ENCODE measurements around the gene ACRBP.
A peak's percentile ranks its signal among the peaks of the same experiment; 100 is the strongest.

The ACRBP gene

GRCh38 chr12:6662602-6662905 lies 15.3 kb upstream of the ACRBP start:
- no peak for TF ChIP-seq MAX (IDR thresholded peaks at IDR 0.05; ENCODE audit: low read depth, low read length)
- no peak for TF ChIP-seq POLR2A (IDR thresholded peaks at IDR 0.05; ENCODE audit: extremely low read depth, insufficient read length)
- TF ChIP-seq CTCF (IDR thresholded peaks at IDR 0.05; ENCODE audit: low read depth, low read length) = no peak
- TF ChIP-seq MYC (IDR thresholded peaks at IDR 0.05; ENCODE audit: low read depth, low read length) = no peak
- peak overlapping the region; percentile 95 for H3K4me3 ChIP-seq (ENCODE audit: low read depth, low read length)
- DNase-seq (ENCODE audit: low read depth) = no peak

DNA sequence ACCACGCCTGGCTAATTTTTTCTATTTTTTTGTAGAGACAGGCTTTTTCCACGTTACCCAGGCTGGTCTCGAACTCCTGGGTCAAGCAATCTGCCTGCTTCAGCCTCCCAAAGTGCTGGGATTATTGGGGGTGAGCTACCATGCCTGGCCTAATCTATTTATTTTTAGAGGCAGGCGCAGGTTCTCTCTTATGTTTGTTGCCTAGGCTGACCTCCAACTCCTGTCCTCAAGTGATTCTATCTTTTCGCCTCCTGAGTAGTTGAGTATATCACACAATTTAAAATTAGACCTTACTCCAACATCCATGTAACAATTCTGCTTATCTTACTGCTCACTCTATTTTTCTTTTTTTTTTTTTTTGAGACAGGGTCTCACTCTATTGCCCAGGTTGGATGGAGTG lies 6.8 kb upstream of the ACRBP start:
- TF ChIP-seq POLR2A (IDR thresholded peaks at IDR 0.05; ENCODE audit: extremely low read depth, insufficient read length) (no peak), CTCF (IDR thresholded peaks at IDR 0.05; ENCODE audit: low read depth, low read length) (no peak), MYC (IDR thresholded peaks at IDR 0.05; ENCODE audit: low read depth, low read length) (no peak), MAX (IDR thresholded peaks at IDR 0.05; ENCODE audit: low read depth, low read length) (no peak)
- H3K4me3 ChIP-seq (ENCODE audit: low read depth, low read length) = no peak overlapping the region
- DNase-seq (ENCODE audit: low read depth) = no peak

DNA sequence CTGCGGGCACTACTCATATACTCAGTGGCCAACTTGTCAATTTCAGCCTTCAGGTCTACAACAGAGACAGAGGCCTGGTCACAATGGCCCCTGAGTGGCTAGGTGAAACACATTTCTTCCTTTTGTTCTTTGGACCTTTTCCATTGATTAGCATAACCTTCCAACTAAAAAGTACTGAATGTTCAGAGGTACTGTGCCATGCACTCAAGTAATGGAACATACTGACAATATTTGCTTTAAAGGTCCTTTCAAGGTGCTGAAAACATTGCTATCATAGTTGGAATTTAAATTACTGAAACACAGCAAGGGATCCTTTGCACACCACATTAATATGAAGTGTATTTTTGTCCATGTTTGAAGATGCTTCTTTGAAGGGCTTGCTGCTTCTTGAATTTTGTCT lies 6.1 kb upstream of the ACRBP start:
- DNase-seq (ENCODE audit: low read depth) = no peak
- TF ChIP-seq CTCF (IDR thresholded peaks at IDR 0.05; ENCODE audit: low read depth, low read length) (no peak), POLR2A (IDR thresholded peaks at IDR 0.05; ENCODE audit: extremely low read depth, insufficient read length) (no peak), MAX (IDR thresholded peaks at IDR 0.05; ENCODE audit: low read depth, low read length) (no peak), MYC (IDR thresholded peaks at IDR 0.05; ENCODE audit: low read depth, low read length) (no peak)
- H3K4me3 ChIP-seq (ENCODE audit: low read depth, low read length) = no peak overlapping the region

DNA sequence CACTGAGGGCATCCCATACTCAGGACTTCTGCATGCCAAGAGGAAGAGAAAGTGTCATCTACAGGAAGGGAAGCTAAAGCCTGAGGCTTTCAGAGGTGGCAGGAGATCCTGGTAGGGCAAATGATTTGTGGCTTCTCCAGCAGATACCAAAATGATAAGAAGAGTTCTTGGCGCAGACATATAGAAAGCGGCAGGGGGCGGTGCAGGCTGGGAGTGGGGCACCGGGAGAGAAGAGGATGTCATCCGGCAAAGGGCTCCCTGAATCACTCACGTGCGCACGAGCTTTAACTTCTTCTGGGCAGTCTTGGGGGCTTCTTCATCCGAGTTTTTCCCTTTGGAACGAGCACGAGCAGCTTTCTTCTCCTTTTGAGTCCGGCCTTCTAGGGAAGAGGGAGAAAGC lies 5.2 kb upstream of the ACRBP start:
- TF ChIP-seq POLR2A (IDR thresholded peaks at IDR 0.05; ENCODE audit: extremely low read depth, insufficient read length) = no peak
- no peak for TF ChIP-seq MYC (IDR thresholded peaks at IDR 0.05; ENCODE audit: low read depth, low read length)
- DNase-seq (ENCODE audit: low read depth) = no peak
- no peak overlapping the region for H3K4me3 ChIP-seq (ENCODE audit: low read depth, low read length)

DNA sequence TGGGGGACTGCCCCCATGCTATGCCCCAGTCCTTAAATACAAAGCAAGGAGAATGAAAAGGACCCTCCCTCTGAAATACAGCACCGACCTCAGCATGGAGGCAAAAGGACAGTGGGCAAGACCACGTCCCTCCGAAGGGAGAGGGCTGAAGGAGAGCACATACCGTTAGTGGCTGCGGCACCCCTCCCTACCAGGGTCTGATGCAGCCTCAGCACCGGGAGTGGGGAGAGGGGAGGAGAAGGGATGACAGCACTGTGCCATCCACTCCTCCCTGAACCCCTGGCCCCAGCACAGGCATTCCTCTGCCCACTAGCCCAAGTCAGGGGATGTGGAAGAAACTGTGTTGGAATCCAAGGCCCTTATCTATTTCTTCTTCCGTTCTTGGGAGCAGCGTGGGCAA lies 3.6 kb upstream of the ACRBP start:
- H3K4me3 ChIP-seq (ENCODE audit: low read depth, low read length) = no peak overlapping the region
- DNase-seq (ENCODE audit: low read depth) = no peak
- no peak for TF ChIP-seq CTCF (IDR thresholded peaks at IDR 0.05; ENCODE audit: low read depth, low read length)
- no peak for TF ChIP-seq MYC (IDR thresholded peaks at IDR 0.05; ENCODE audit: low read depth, low read length)
- no peak for TF ChIP-seq POLR2A (IDR thresholded peaks at IDR 0.05; ENCODE audit: extremely low read depth, insufficient read length)
- TF ChIP-seq MAX (IDR thresholded peaks at IDR 0.05; ENCODE audit: low read depth, low read length) = no peak

GRCh38 chr12:6646276-6647082 lies 753 bp downstream of the ACRBP start:
- no peak for DNase-seq (ENCODE audit: low read depth)
- TF ChIP-seq CTCF (IDR thresholded peaks at IDR 0.05; ENCODE audit: low read depth, low read length) = no peak
- no peak for TF ChIP-seq MAX (IDR thresholded peaks at IDR 0.05; ENCODE audit: low read depth, low read length)
- no peak for TF ChIP-seq MYC (IDR thresholded peaks at IDR 0.05; ENCODE audit: low read depth, low read length)
- no peak for TF ChIP-seq POLR2A (IDR thresholded peaks at IDR 0.05; ENCODE audit: extremely low read depth, insufficient read length)
- H3K4me3 ChIP-seq (ENCODE audit: low read depth, low read length) = peak overlapping the region; percentile 55

Data from NB4 (cell line).